ENCODE data around the gene SPAG8. TPM values are rescaled to one million over a fixed set of nuclear protein-coding genes. Genes with fewer than 3 reads are reported as not detected.

Gene SPAG8
- total RNA-seq, result 1 to 10 TPM; 1.0 to 1.2 TPM

GRCh38 chr9:35812025-35812602 lies at the start of gene SPAG8:
Gene SPAG8, minus strand, starts transcription at chr9:35812262. Its CDS starts 115 bp downstream, at chr9:35812147.
- POLR2A ChIA-PET, result interaction anchor here (0.6 to 1.1 kb wide), 2 partner anchors 17 to 823 kb away, joined by 3 read pairs; partner anchors contain the start of genes DNAJB5 and TMEM8B
- CTCF ChIA-PET, result interaction anchor here (1.2 to 2.7 kb wide), 11 partner anchors 9 to 86 kb away, joined by 3 to 8 read pairs (median 4); partner anchors contain the start of gene TLN1

- CTCF ChIA-PET, result no interaction called here
Measured at GRCh38 chr9:35861161-35861897, 49.3 kb upstream of the SPAG8 start.

GRCh38 chr9:35859990-35860339 lies 47.9 kb upstream of the SPAG8 start:
- POLR2A ChIA-PET, result no interaction called here

More at GRCh38 chr9:35861161-35861897, 49.3 kb upstream of the SPAG8 start:
- POLR2A ChIA-PET, result no interaction called here

GRCh38 chr9:35859310-35859989 lies 47.4 kb upstream of the SPAG8 start:
- CTCF ChIA-PET, result interaction anchor here (1.1 kb wide), 1 partner anchor 11 kb away, joined by 3 read pairs; no protein-coding TSS in a partner anchor
- POLR2A ChIA-PET, result no interaction called here

More at GRCh38 chr9:35859990-35860339, 47.9 kb upstream of the SPAG8 start:
- CTCF ChIA-PET, result no interaction called here

- POLR2A ChIA-PET, result no interaction called here
- CTCF ChIA-PET, result interaction anchor here (0.6 to 1.1 kb wide), 3 partner anchors 10 to 470 kb away, joined by 3 to 4 read pairs (median 3); no protein-coding TSS in a partner anchor
Measured at GRCh38 chr9:35858458-35858857, 46.4 kb upstream of the SPAG8 start.

GRCh38 chr9:35856882-35857281 lies 44.8 kb upstream of the SPAG8 start:
- ChIA-PET POLR2A (no interaction called here), CTCF (interaction anchor here (1.2 kb wide), 1 partner anchor 11 kb away, joined by 3 read pairs; no protein-coding TSS in a partner anchor)

- CTCF ChIA-PET, result no interaction called here
- POLR2A ChIA-PET, result no interaction called here
Measured at GRCh38 chr9:35856206-35856605, 44.1 kb upstream of the SPAG8 start.

GRCh38 chr9:35854091-35854762 lies 42.2 kb upstream of the SPAG8 start:
- ChIA-PET CTCF (no interaction called here), POLR2A (no interaction called here)

GRCh38 chr9:35852876-35853865 lies 41.1 kb upstream of the SPAG8 start:
- POLR2A ChIA-PET, result no interaction called here
- CTCF ChIA-PET, result interaction anchor here (1.0 kb wide), 1 partner anchor 29 kb away, joined by 3 read pairs; no protein-coding TSS in a partner anchor

GRCh38 chr9:35852267-35852815 lies 40.3 kb upstream of the SPAG8 start:
- ChIA-PET POLR2A (no interaction called here), CTCF (interaction anchor here (1.0 kb wide), 1 partner anchor 28 kb away, joined by 3 read pairs; no protein-coding TSS in a partner anchor)

GRCh38 chr9:35847792-35848572 lies 35.9 kb upstream of the SPAG8 start:
- CTCF ChIA-PET, result interaction anchor here (1.3 kb wide), 1 partner anchor 11 kb away, joined by 3 read pairs; no protein-coding TSS in a partner anchor
- POLR2A ChIA-PET, result no interaction called here

GRCh38 chr9:35845824-35846771 lies 34.0 kb upstream of the SPAG8 start:
- CTCF ChIA-PET, result interaction anchor here (0.9 to 1.1 kb wide), 3 partner anchors 11 to 36 kb away, joined by 3 to 4 read pairs (median 3); no protein-coding TSS in a partner anchor
- POLR2A ChIA-PET, result no interaction called here

GRCh38 chr9:35844628-35845270 lies 32.7 kb upstream of the SPAG8 start:
- ChIA-PET CTCF (interaction anchor here (0.9 to 1.2 kb wide), 3 partner anchors 14 to 38 kb away, joined by 3 to 4 read pairs (median 3); no protein-coding TSS in a partner anchor), POLR2A (no interaction called here)

GRCh38 chr9:35842795-35843194 lies 30.7 kb upstream of the SPAG8 start:
- ChIA-PET CTCF (interaction anchor here (1.1 kb wide), 1 partner anchor 39 kb away, joined by 4 read pairs; no protein-coding TSS in a partner anchor), POLR2A (no interaction called here)

GRCh38 chr9:35842020-35842745 lies 30.1 kb upstream of the SPAG8 start:
- CTCF ChIA-PET, result interaction anchor here (0.6 to 1.1 kb wide), 2 partner anchors 16 to 40 kb away, joined by 3 to 4 read pairs; no protein-coding TSS in a partner anchor
- POLR2A ChIA-PET, result interaction anchor here (0.6 kb wide), 1 partner anchor 162 kb away, joined by 4 read pairs; no protein-coding TSS in a partner anchor

All from activated CD8-positive, alpha-beta memory T cell treated with anti-CD3 and anti-CD28 coated beads for 36 hours (primary cell).